IPS-20b (cell line): ENCODE data around the gene MS4A12.
"Not testable (repeated sequence)": the region's sequence is repeated elsewhere in the genome, so short reads cannot be mapped to it uniquely, and the experiment has no call there.

Source experiments
- H3K27ac ChIP-seq: one replicate; pipeline ENCODE4 v1.5.1; 2013; ENCODE audit warnings: low read length
- H3K27me3 ChIP-seq: 2 replicates; pipeline ENCODE4 v1.6.1; 2013; ENCODE audit warnings: mild to moderate bottlenecking, low read length, inconsistent platforms; ENCODE audit not compliant: insufficient read depth
- H3K36me3 ChIP-seq: 2 replicates; pipeline ENCODE4 v1.6.1; 2013; ENCODE audit warnings: low read depth, mild to moderate bottlenecking, inconsistent platforms, low read length, moderate library complexity; ENCODE audit not compliant: insufficient read depth
- H3K4me1 ChIP-seq: 2 replicates; pipeline ENCODE4 v1.6.1; 2013; ENCODE audit warnings: mild to moderate bottlenecking, control low read depth, inconsistent platforms, low read length, moderate library complexity; ENCODE audit not compliant: insufficient read depth
- H3K4me3 ChIP-seq: 2 replicates; pipeline ENCODE4 v1.5.1; 2013; ENCODE audit warnings: mild to moderate bottlenecking, low read length, inconsistent platforms
- H3K9ac ChIP-seq: 2 replicates; pipeline ENCODE4 v1.6.1; 2013; ENCODE audit warnings: low read depth, mild to moderate bottlenecking, inconsistent platforms, low read length, moderate library complexity
- H3K9me3 ChIP-seq: 2 replicates; pipeline ENCODE4 v1.6.1; 2013; ENCODE audit warnings: mild to moderate bottlenecking, low read depth, low read length, inconsistent platforms; ENCODE audit not compliant: insufficient read depth

MS4A12 gene

DNA sequence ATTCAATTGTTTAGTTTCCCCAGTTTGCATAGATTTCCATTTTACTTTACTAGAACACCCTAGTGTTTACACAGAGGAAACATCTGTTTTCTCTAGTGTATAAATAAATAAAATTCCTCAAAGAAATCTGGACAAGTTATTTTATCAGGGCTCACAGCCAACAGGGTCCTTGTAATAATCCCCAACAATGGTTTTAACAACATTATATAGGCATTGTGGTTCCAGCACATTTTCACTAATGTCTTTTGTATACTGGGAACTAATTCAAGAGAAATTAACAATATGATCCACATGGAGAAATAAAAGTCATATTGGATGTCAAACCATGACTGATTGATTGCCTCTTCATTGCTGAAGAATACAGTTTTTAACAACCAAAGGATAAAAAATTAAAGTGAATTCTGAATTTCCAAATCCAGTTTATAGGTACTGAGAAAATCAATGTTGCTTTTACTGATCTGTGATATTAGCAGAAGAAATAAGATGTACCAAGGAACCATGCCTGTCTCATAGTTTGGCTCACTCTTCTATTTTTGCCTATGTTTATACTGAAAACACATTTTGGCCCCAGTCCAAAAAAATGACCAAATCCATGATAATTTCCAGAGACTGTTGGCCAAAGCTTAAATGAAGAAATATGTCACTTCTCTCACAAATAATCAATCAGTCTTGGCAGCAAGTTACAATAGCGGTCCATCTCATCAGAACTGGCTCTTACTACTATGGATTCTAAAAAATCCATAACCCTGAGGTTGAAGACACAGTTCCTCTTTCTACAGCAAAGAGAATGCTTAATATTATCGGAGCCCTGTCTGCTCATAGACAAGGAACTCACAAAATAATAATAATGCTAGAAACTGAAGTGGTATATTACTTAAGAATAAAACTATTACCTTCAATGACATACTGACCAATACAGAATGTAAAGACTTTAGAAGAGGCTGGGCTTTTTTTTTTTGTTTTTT lies 21.2 kb downstream of the MS4A12 start:
- H3K4me3 ChIP-seq = no peak overlapping the region
- H3K27me3 ChIP-seq = no peaks in the 10 kb centered on the region
- no peaks in the 10 kb centered on the region for H3K36me3 ChIP-seq
- H3K4me1 ChIP-seq = no peaks in the 10 kb centered on the region
- H3K9me3 ChIP-seq = peaks cover 10% of the 10 kb centered on the region; the same call in 1 of the 2 replicates
- H3K9ac ChIP-seq = no peak overlapping the region
- no peak overlapping the region for H3K27ac ChIP-seq

DNA sequence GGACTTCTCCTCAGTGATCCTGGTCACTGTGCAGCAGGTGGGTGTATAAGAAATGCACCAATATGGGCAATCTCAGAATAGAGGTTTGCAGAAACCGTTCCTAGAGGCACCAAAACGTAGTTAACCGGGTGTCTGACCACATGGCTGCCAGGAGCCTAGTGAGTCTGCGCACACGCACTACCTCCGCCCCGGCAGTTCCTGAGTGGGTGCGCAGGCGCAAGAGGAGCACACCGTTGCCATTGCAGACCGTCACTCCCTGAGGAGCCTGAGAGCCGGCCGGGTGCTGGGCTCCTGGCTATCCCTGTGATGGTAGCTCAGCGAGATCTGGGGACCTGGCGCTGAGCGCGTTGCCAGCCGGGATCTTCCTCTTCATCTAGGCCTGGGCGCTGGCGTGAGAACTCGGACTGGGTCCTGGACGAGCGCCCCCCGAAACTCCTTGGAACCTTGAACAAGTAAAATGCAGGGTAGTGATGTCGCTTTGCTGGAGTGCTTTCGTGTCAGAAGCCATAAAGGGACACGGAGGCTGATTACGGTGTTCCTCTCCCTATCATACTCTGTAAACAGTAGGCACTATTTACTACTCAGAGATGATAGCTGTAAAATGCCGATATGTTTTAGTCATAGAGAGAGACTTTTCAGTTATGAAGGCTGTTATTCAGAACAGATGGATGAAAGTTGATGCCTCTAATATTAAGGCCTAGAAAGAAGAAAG lies 22.7 kb downstream of the MS4A12 start, which contains the start of gene MS4A13:
Gene MS4A13 (plus strand): TSS at position 249 of the 712 bp plus-strand sequence. CDS start 2,692 bp downstream, outside the sequence.
- H3K4me1 ChIP-seq = no peaks in the 10 kb centered on the region
- H3K9ac ChIP-seq = no peak within 1 kb of the TSS
- H3K36me3 ChIP-seq = no peaks in the 10 kb centered on the region
- no peaks in the 10 kb centered on the region for H3K9me3 ChIP-seq
- H3K27me3 ChIP-seq = no peaks in the 10 kb centered on the region
- no peak within 1 kb of the TSS for H3K27ac ChIP-seq
- H3K4me3 ChIP-seq = no peak within 1 kb of the TSS

DNA sequence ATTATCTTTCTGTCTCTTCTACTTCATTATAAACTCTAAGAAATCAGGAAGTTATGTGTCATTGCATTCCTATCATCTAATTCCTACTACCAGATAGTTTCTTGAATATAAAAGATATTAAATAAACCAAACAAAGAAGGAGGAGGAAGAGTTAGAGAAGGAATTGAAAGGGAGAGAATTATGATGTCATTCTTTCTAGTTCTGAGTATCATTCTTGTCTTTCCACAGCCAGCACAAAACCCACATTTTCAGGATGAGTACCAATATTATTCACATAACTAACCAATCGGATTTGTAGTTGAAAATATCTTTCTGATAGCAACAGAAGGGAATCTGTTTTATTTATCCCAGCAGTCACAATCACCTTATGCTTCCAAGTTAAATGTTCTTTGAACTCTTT lies 35.9 kb downstream of the MS4A12 start:
- Histone ChIP-seq H3K27ac (no peak overlapping the region), H3K4me1 (no peaks in the 10 kb centered on the region; the same call in 1 of the 2 replicates), H3K4me3 (no peak overlapping the region)

DNA sequence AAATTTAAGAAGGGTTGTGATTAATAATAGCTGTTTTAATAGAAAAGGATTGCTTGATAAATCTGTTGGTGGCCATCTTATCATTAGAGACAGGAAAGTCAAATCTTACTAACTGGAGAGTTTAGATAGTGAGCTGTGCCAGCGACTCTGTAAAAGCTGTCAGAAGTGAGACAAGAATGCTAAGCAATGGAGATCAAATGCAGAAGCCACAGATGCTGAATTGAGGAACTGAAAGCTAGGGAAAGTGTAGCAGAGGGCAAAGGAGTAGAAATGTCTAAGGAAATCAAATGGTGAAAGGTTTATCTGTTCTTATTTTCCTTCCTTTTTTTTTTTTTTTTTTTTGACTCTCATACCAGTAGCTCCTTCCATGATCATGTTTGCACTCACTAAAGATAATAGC lies 36.4 kb downstream of the MS4A12 start:
- Histone ChIP-seq H3K27me3 (no peaks in the 10 kb centered on the region), H3K4me3 (no peak overlapping the region), H3K9ac (no peak overlapping the region), H3K36me3 (0 out of 2 replicates have a peak, but pooled peaks cover 5% of the 10 kb centered on the region), H3K4me1 (no peaks in the 10 kb centered on the region; the same call in 1 of the 2 replicates), H3K27ac (no peak overlapping the region), H3K9me3 (no peaks in the 10 kb centered on the region)

More for the DNA sequence above, 35.9 kb downstream of the MS4A12 start:
- Histone ChIP-seq H3K36me3 (0 out of 2 replicates have a peak, but pooled peaks cover 5% of the 10 kb centered on the region), H3K27me3 (no peaks in the 10 kb centered on the region), H3K9me3 (no peaks in the 10 kb centered on the region), H3K9ac (no peak overlapping the region)

DNA sequence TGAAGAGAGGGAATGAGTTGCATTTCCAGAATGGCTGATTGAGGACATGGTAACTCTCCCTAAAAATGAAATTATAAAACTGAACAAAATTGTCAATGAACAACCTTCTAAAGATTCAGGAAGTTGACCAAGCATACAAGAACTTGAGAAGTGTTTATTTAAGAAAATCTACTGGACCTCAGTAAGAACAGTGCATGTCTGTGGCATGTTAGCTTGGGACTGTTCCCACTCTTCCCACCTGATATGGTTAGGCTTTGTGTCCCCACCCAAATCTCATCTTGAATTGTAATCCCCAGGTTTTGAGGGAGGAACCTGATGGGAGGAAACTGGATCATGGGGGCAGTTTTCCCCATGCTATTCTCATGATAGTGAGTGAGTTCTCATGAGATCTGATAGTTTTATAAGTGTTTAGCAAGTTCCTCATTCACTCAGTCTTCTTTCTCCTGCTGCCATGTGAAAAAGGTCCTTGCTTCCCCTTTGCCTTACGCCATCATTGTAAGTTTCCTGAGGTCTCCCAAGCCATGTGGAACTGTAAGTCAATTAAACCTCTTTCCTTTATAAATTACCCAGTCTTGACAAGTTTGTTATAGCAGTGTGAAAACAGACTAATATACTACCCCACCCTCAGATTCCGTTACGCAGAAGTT lies 38.0 kb downstream of the MS4A12 start:
- no peaks in the 10 kb centered on the region; the same call in 1 of the 2 replicates for H3K4me1 ChIP-seq
- H3K9ac ChIP-seq = no peak overlapping the region
- H3K27me3 ChIP-seq = no peaks in the 10 kb centered on the region
- no peaks in the 10 kb centered on the region for H3K9me3 ChIP-seq
- no peak overlapping the region for H3K4me3 ChIP-seq
- no peak overlapping the region for H3K27ac ChIP-seq
- 0 out of 2 replicates have a peak, but pooled peaks cover 5% of the 10 kb centered on the region for H3K36me3 ChIP-seq

DNA sequence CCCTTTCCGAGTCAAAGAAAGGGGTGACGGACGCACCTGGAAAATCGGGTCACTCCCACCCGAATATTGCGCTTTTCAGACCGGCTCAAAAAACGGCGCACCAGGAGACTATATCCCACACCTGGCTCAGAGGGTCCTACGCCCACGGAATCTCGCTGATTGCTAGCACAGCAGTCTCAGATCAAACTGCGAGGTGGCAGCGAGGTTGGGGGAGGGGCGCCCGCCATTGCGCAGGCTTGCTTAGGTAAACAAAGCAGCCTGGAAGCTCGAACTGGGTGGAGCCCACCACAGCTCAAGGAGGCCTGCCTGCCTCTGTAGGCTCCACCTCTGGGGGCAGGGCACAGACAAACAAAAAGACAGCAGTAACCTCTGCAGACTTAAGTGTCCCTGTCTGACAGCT lies 39.8 kb downstream of the MS4A12 start:
- not testable (repeated sequence) for H3K4me3 ChIP-seq, H3K27ac ChIP-seq

DNA sequence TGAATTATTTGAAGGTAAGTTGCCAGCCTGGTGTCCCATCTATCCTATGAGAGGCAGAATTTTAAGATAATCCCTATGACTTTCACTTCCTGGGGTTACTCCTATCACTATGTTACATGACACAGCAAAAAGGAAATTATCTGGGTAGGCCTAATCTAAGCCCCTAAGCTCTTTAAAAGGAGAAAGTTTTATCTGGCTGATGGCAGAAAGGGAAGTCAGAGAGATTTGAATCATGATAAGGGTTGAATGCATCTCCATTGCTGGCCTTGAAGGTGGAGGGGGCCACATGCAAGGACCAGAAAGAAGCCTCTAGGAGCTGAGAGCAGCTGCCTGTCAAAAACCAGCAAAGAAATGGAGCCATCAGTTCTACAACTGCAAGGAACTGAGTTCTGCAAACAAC lies 46.0 kb downstream of the MS4A12 start:
- not testable (repeated sequence) for H3K27me3 ChIP-seq, H3K36me3 ChIP-seq, H3K27ac ChIP-seq, H3K4me3 ChIP-seq, H3K4me1 ChIP-seq, H3K9ac ChIP-seq, H3K9me3 ChIP-seq

More for the DNA sequence above, 39.8 kb downstream of the MS4A12 start:
- H3K9ac ChIP-seq, H3K4me1 ChIP-seq, H3K36me3 ChIP-seq, H3K9me3 ChIP-seq, H3K27me3 ChIP-seq: not testable (repeated sequence)

DNA sequence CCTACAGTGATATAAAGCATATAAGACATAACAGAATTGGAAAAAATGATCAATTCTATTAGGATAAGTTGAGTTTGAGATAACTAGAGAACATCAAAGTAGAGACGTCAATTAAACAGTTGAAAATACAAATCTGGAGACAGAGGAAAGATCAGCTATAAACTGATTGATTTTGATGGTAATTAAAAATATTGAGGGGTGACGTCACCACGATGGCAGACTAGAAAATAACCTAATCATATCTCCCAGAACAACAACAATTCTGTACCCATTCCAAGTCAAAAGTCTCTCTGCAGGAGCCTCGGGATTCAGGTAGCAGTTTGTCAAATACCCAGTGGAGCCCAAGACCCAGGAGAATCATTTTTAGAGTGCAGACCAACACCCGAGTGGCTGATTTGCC lies 51.5 kb downstream of the MS4A12 start:
- no peak overlapping the region for H3K4me3 ChIP-seq
- H3K9ac ChIP-seq = no peak overlapping the region
- H3K9me3 ChIP-seq = no peaks in the 10 kb centered on the region
- H3K4me1 ChIP-seq = no peaks in the 10 kb centered on the region
- no peaks in the 10 kb centered on the region for H3K27me3 ChIP-seq
- H3K36me3 ChIP-seq = no peaks in the 10 kb centered on the region
- no peak overlapping the region for H3K27ac ChIP-seq
